Testis (tissue), 3 donors: ENCODE measurements around the gene INPP4A. TPM values are rescaled to one million over a fixed set of nuclear protein-coding genes. Genes with fewer than 3 reads are reported as not detected.

Source experiments
- DNase-seq: peaks from one replicate; pipeline ENCODE4 v3.0.0-alpha.2; 2019
- H3K27ac ChIP-seq, 2 donors: fragments of 200-600 bp; sonication (generic); one replicate each; pipeline ENCODE4 v1.5.1; 2019
- H3K27me3 ChIP-seq: fragments of 200-600 bp; sonication (generic); one replicate; pipeline ENCODE4 v1.5.1; 2019
- H3K36me3 ChIP-seq: fragments of 200-600 bp; sonication (generic); one replicate; pipeline ENCODE4 v1.5.1; 2017; ENCODE audit warnings: low read depth; ENCODE audit errors: missing control alignments
- H3K4me1 ChIP-seq: fragments of 200-600 bp; sonication (generic); one replicate; pipeline ENCODE4 v1.5.1; 2019
- H3K4me3 ChIP-seq, 2 donors: fragments of 200-600 bp; sonication (generic); one replicate each; pipeline ENCODE4 v1.5.1; 2017 to 2019
- H3K9me3 ChIP-seq: fragments of 200-600 bp; sonication (generic); one replicate; pipeline ENCODE4 v1.5.1; 2017
- POLR2A ChIP-seq: fragments of 450-650 bp; IDR thresholded peaks from one replicate; pipeline ENCODE4 v1.6.1; 2017; ENCODE audit warnings: antibody characterized with exemption, mild to moderate bottlenecking, moderate library complexity
- WGBS, 2 donors: methylation state at CpG; one replicate each; pipeline ENCODE4 v1.1.5; 2018; 5-methylcytosine and 5-hydroxymethylcytosine counted together
- intact Hi-C: fragments of 100-400 bp; cut with DNase I; formaldehyde crosslinking; loops from one replicate; pipeline ENCODE4 v1.15.1; 2023; ENCODE audit warnings: low total_unique reads
- polyA plus RNA-seq: library from polyadenylated mRNA; stranded (reverse); fragments of 350-450 nt; fragmentation: Illumina TruSeq; extraction: RNeasy Lipid Tissue Mini Kit (QIAGEN cat#74804); gene quantifications from one replicate; pipeline ENCODE4 v1.2.3, GENCODE V29; 2014; ENCODE audit warnings: low read depth, low replicate concordance; ENCODE audit not compliant: insufficient read depth
- total RNA-seq, 2 donors: library from RNA; depleted of rRNA; stranded (reverse); fragments of >200 nt; gene quantifications; one replicate each; pipeline ENCODE4 v1.2.3, GENCODE V29; 2016
- TF ChIP-seq, protein P1 (sequence below), 3 experiments: fragments of 450-650 bp in 2 of 3; fragments of 200-600 bp in 1 of 3; sonication (generic) in 1 of 3; IDR thresholded peaks; one replicate each; pipeline ENCODE4 v1.5.1; 2016 to 2019; ENCODE audit warnings: antibody characterized with exemption in 3 of 3, mild to moderate bottlenecking in 2 of 3, moderate library complexity in 1 of 3

Gene INPP4A
- total and polyA plus RNA-seq, 3 donors from 2014 or later, result 13.3 to 42.9 (median 35.6) TPM

- DNase-seq, result no peak
- Histone ChIP-seq H3K27me3 (no peaks in the 10 kb centered on the region), H3K36me3 (no peaks in the 10 kb centered on the region), H3K4me3 (no peak overlapping the region), H3K9me3 (no peaks in the 10 kb centered on the region), H3K4me1 (peaks cover under 1% of the 10 kb centered on the region), H3K27ac (no peak overlapping the region)
- intact Hi-C loops, result no loop called here
- TF ChIP-seq POLR2A, result no peak
- TF ChIP-seq, protein P1, sequence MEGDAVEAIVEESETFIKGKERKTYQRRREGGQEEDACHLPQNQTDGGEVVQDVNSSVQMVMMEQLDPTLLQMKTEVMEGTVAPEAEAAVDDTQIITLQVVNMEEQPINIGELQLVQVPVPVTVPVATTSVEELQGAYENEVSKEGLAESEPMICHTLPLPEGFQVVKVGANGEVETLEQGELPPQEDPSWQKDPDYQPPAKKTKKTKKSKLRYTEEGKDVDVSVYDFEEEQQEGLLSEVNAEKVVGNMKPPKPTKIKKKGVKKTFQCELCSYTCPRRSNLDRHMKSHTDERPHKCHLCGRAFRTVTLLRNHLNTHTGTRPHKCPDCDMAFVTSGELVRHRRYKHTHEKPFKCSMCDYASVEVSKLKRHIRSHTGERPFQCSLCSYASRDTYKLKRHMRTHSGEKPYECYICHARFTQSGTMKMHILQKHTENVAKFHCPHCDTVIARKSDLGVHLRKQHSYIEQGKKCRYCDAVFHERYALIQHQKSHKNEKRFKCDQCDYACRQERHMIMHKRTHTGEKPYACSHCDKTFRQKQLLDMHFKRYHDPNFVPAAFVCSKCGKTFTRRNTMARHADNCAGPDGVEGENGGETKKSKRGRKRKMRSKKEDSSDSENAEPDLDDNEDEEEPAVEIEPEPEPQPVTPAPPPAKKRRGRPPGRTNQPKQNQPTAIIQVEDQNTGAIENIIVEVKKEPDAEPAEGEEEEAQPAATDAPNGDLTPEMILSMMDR (IDR thresholded peaks at IDR 0.05), result no peak
- 89 to 98% methylated on average over 6 of the region's 6 CpGs for WGBS, 2 donors
Measured at GRCh38 chr2:98520806-98521205, 76.1 kb downstream of the INPP4A start.

- Histone ChIP-seq H3K4me1 (no peaks in the 10 kb centered on the region), H3K27ac (no peak overlapping the region), H3K4me3 (no peak overlapping the region), H3K9me3 (no peaks in the 10 kb centered on the region), H3K27me3 (no peaks in the 10 kb centered on the region), H3K36me3 (no peaks in the 10 kb centered on the region)
- TF ChIP-seq POLR2A, result no peak
- TF ChIP-seq, protein P1 (IDR thresholded peaks at IDR 0.05), result no peak
- no peak for DNase-seq
- WGBS, 2 donors, result 86 to 96% methylated on average over 7 of the region's 7 CpGs
- intact Hi-C loops, result no loop called here
Measured at GRCh38 chr2:98521266-98521665, 76.6 kb downstream of the INPP4A start.

- H3K4me1 ChIP-seq, result no peaks in the 10 kb centered on the region
- H3K9me3 ChIP-seq, result no peaks in the 10 kb centered on the region
- H3K27me3 ChIP-seq, result no peaks in the 10 kb centered on the region
- H3K4me3 ChIP-seq, result no peak overlapping the region
- TF ChIP-seq, protein P1 (IDR thresholded peaks at IDR 0.05), result no peak
- no peak for TF ChIP-seq POLR2A
- no peak overlapping the region for H3K27ac ChIP-seq
- no peak for DNase-seq
- no peaks in the 10 kb centered on the region for H3K36me3 ChIP-seq
- intact Hi-C loops, result no loop called here
- WGBS, 2 donors, result 93 to 94% methylated on average over 2 of the region's 2 CpGs
Measured at GRCh38 chr2:98522854-98523253, 78.2 kb downstream of the INPP4A start.

GRCh38 chr2:98524168-98524567, 79.5 kb downstream of the INPP4A start:
- no peak for DNase-seq
- no peak for TF ChIP-seq POLR2A
- TF ChIP-seq, protein P1 (IDR thresholded peaks at IDR 0.05), result no peak
- 84 to 94% methylated on average over 3 of the region's 3 CpGs for WGBS, 2 donors

GRCh38 chr2:98528349-98528748, 83.7 kb downstream of the INPP4A start:
- no peak overlapping the region for H3K4me3 ChIP-seq
- TF ChIP-seq POLR2A, result no peak
- TF ChIP-seq, protein P1 (IDR thresholded peaks at IDR 0.05), result no peak
- intact Hi-C loops, result no loop called here
- H3K27ac ChIP-seq, result no peak overlapping the region
- no peaks in the 10 kb centered on the region for H3K9me3 ChIP-seq
- H3K27me3 ChIP-seq, result no peaks in the 10 kb centered on the region
- no peaks in the 10 kb centered on the region for H3K36me3 ChIP-seq
- no peaks in the 10 kb centered on the region for H3K4me1 ChIP-seq
- no peak for DNase-seq

More at GRCh38 chr2:98524168-98524567, 79.5 kb downstream of the INPP4A start:
- intact Hi-C loops, result no loop called here
- H3K4me3 ChIP-seq, result no peak overlapping the region
- no peaks in the 10 kb centered on the region for H3K36me3 ChIP-seq
- no peaks in the 10 kb centered on the region for H3K27me3 ChIP-seq
- no peak overlapping the region for H3K27ac ChIP-seq
- no peaks in the 10 kb centered on the region for H3K9me3 ChIP-seq
- H3K4me1 ChIP-seq, result no peaks in the 10 kb centered on the region
